H1 (cell line): ENCODE data around the gene CD247. TPM values are rescaled to one million over a fixed set of nuclear protein-coding genes. Genes with fewer than 3 reads are reported as not detected.

Source experiments
- CTCF ChIA-PET: fragments of 300-600 bp; sonication (Branson Sonifier 250); formaldehyde crosslinking; loops from one replicate; lab custom pipeline; 2021; ENCODE audit not compliant: partially characterized antibody; lab: Charles Lee
- POLR2A ChIA-PET: fragments of 300-600 bp; sonication (Branson Sonifier 250); formaldehyde crosslinking; loops from one replicate; lab custom pipeline; 2021; ENCODE audit warnings: inconsistent platforms; ENCODE audit not compliant: partially characterized antibody; lab: Charles Lee
- DNase-seq, 2 experiments: peaks; one replicate each; pipeline versions ENCODE4 v3.0.0 to v3.0.0-alpha.2; 2010 to 2022; ENCODE audit warnings: low spot score in 2 of 2, low read depth in 1 of 2, mixed read lengths in 1 of 2
- FAIRE-seq: peaks from 2 replicates; lab custom pipeline; 2011; peaks lifted over from hg19 to GRCh38; lab: Jason Lieb, UNC
- H2AFZ ChIP-seq: 2 replicates; pipeline ENCODE4 v1.8.1; 2012; ENCODE audit warnings: low read length, inconsistent platforms
- H2AK5ac ChIP-seq: 2 replicates; pipeline ENCODE4 v1.6.1; 2013; ENCODE audit warnings: low read depth, low read length
- H2BK120ac ChIP-seq: replicated peaks from 2 replicates; pipeline ENCODE3; 2013; ENCODE audit warnings: low read depth, low read length, inconsistent platforms
- H2BK12ac ChIP-seq: 2 replicates; pipeline ENCODE4 v1.6.1; 2013; ENCODE audit warnings: low read depth, low read length
- H2BK15ac ChIP-seq: 2 replicates; pipeline ENCODE4 v1.6.1; 2013; ENCODE audit warnings: low read length
- H2BK20ac ChIP-seq: 2 replicates; pipeline ENCODE4 v1.6.1; 2013; ENCODE audit warnings: low read length
- H2BK5ac ChIP-seq: 2 replicates; pipeline ENCODE4 v1.6.1; 2013; ENCODE audit warnings: low read depth, low read length
- H3K14ac ChIP-seq: 2 replicates; pipeline ENCODE4 v1.6.1; 2013; ENCODE audit warnings: inconsistent platforms; ENCODE audit not compliant: insufficient read length
- H3K18ac ChIP-seq: 2 replicates; pipeline ENCODE4 v1.6.1; 2013; ENCODE audit warnings: low read length; ENCODE audit errors: extremely low read depth
- H3K23ac ChIP-seq: 2 replicates; pipeline ENCODE4 v1.6.1; 2013; ENCODE audit warnings: inconsistent platforms; ENCODE audit not compliant: insufficient read length
- H3K23me2 ChIP-seq: 2 replicates; pipeline ENCODE4 v1.6.1; 2013; ENCODE audit warnings: low read depth, low read length
- H3K27ac ChIP-seq: 2 replicates; pipeline ENCODE4 v1.6.1; 2011; ENCODE audit warnings: low read depth, low read length, inconsistent platforms
- H3K27me3 ChIP-seq, 4 experiments: replicated peaks in 1 of 4; 1 replicate in 1 of 4; 2 replicates in 3 of 4; pipeline versions ENCODE4 v1.6.1 to v1.8.1; 2011 to 2013; ENCODE audit warnings: low read length in 3 of 4, mild to moderate bottlenecking in 3 of 4, inconsistent platforms in 2 of 4, mixed read lengths in 2 of 4, moderate library complexity in 1 of 4; ENCODE audit not compliant: control insufficient read depth in 3 of 4, insufficient read depth in 3 of 4; ENCODE audit errors: extremely low read depth in 1 of 4
- H3K36me3 ChIP-seq, 4 experiments: 2 replicates each; pipeline versions ENCODE4 v1.6.1 to v1.8.1; 2011 to 2013; ENCODE audit warnings: mild to moderate bottlenecking in 4 of 4, low read length in 3 of 4, moderate library complexity in 2 of 4, control low read depth in 1 of 4, inconsistent platforms in 1 of 4; ENCODE audit not compliant: insufficient read depth in 4 of 4, control insufficient read depth in 2 of 4
- H3K4ac ChIP-seq: replicated peaks from 2 replicates; pipeline ENCODE3; 2013; ENCODE audit warnings: low read length, low read depth, mixed read lengths, inconsistent platforms; ENCODE audit not compliant: insufficient read length
- H3K4me1 ChIP-seq, 4 experiments: replicated peaks in 1 of 4; 1 replicate in 1 of 4; 2 replicates in 3 of 4; pipeline versions ENCODE4 v1.6.1 to v1.8.1; 2011 to 2013; ENCODE audit warnings: low read length in 3 of 4, inconsistent platforms in 2 of 4, mixed read lengths in 1 of 4; ENCODE audit not compliant: insufficient read depth in 4 of 4, control insufficient read depth in 3 of 4
- H3K4me2 ChIP-seq, 2 experiments: 2 replicates each; pipeline versions ENCODE4 v1.6.1 to v1.8.1; 2011 to 2013; ENCODE audit warnings: low read depth in 2 of 2, low read length in 2 of 2, control low read depth in 1 of 2, inconsistent platforms in 1 of 2, mild to moderate bottlenecking in 1 of 2; ENCODE audit not compliant: insufficient read depth in 1 of 2
- H3K4me3 ChIP-seq, 4 experiments: fragments of 200-600, 300-600 bp in 1 of 4; sonication (generic), shearing (Covaris generic), sonication (Bioruptor Twin) in 1 of 4; 2 replicates each; pipeline versions ENCODE4 v1.5.1 to v1.8.1; 2011 to 2016; ENCODE audit warnings: low read length in 4 of 4, low read depth in 3 of 4, control low read depth in 2 of 4, inconsistent platforms in 2 of 4, mild to moderate bottlenecking in 2 of 4, mixed read lengths in 1 of 4, moderate library complexity in 1 of 4; ENCODE audit not compliant: insufficient read depth in 2 of 4; ENCODE audit errors: extremely low read depth in 1 of 4
- H3K56ac ChIP-seq: replicated peaks from 2 replicates; pipeline ENCODE3; 2013; ENCODE audit warnings: low read depth, mild to moderate bottlenecking, mixed read lengths, low read length, inconsistent platforms; ENCODE audit not compliant: insufficient read length
- H3K79me1 ChIP-seq: 2 replicates; pipeline ENCODE4 v1.6.1; 2013; ENCODE audit warnings: low read depth, low read length, control low read depth
- H3K79me2 ChIP-seq, 2 experiments: 2 replicates each; pipeline versions ENCODE4 v1.6.1 to v1.8.1; 2012 to 2013; ENCODE audit warnings: low read length in 2 of 2, mild to moderate bottlenecking in 2 of 2, inconsistent platforms in 1 of 2; ENCODE audit not compliant: insufficient read depth in 2 of 2, control insufficient read depth in 1 of 2
- H3K9ac ChIP-seq, 4 experiments: replicated peaks in 1 of 4; 1 replicate in 1 of 4; 2 replicates in 3 of 4; pipeline versions ENCODE4 v1.6.1 to v1.8.1; 2011 to 2013; ENCODE audit warnings: low read depth in 3 of 4, low read length in 3 of 4, control low read depth in 2 of 4, mild to moderate bottlenecking in 2 of 4, moderate library complexity in 2 of 4, inconsistent platforms in 1 of 4; ENCODE audit errors: extremely low read depth in 1 of 4
- H3K9me3 ChIP-seq, 2 experiments: 2 replicates each; pipeline versions ENCODE4 v1.6.1 to v1.8.1; 2012 to 2013; ENCODE audit warnings: mild to moderate bottlenecking in 2 of 2, moderate library complexity in 2 of 2, control low read depth in 1 of 2, inconsistent platforms in 1 of 2, low read depth in 1 of 2, low read length in 1 of 2, mixed read lengths in 1 of 2; ENCODE audit not compliant: insufficient read depth in 2 of 2
- H4K20me1 ChIP-seq, 2 experiments: replicated peaks in 1 of 2; 2 replicates each; pipeline versions ENCODE3 to v1.8.1; 2011 to 2013; ENCODE audit warnings: inconsistent platforms in 2 of 2, low read length in 2 of 2, mild to moderate bottlenecking in 1 of 2; ENCODE audit not compliant: insufficient read depth in 2 of 2, control insufficient read depth in 1 of 2
- H4K5ac ChIP-seq: 2 replicates; pipeline ENCODE4 v1.6.1; 2013; ENCODE audit warnings: low read length, low read depth, mixed read lengths, inconsistent platforms; ENCODE audit not compliant: insufficient read length
- H4K8ac ChIP-seq: 2 replicates; pipeline ENCODE4 v1.8.0; 2013; ENCODE audit warnings: mild to moderate bottlenecking, moderate library complexity, low read length, inconsistent platforms; ENCODE audit not compliant: insufficient read depth; ENCODE audit errors: extremely low read depth
- H4K91ac ChIP-seq: replicated peaks from 2 replicates; pipeline ENCODE3; 2013; ENCODE audit warnings: low read length, mixed read lengths, inconsistent platforms; ENCODE audit not compliant: insufficient read length
- CEBPB ChIP-seq: IDR thresholded peaks from 2 replicates; pipeline ENCODE4 v1.6.1; 2012; ENCODE audit warnings: low read depth, low read length
- SAP30 ChIP-seq: fragments of 300-600 bp; sonication (generic); IDR thresholded peaks from 2 replicates; pipeline ENCODE4 v1.7.1; 2012; ENCODE audit warnings: low read length, moderate library complexity, mild to moderate bottlenecking, inconsistent platforms; ENCODE audit not compliant: insufficient read depth, insufficient replicate concordance
- WGBS, 2 experiments: shearing (Covaris generic) in 1 of 2; methylation state at CpG; one replicate each; pipeline versions ENCODE4 v1.1.6 to v1.1.7; 2013 to 2015; ENCODE audit warnings: low lambda C conversion rate in 2 of 2, mixed read lengths in 2 of 2, inconsistent platforms in 1 of 2, low coverage in 1 of 2, missing lambda C conversion rate in 1 of 2; ENCODE audit not compliant: insufficient replicate concordance in 2 of 2, insufficient coverage in 1 of 2, insufficient read length in 1 of 2; ENCODE audit errors: extremely low coverage in 1 of 2, missing lambda C conversion rate in 1 of 2; 5-methylcytosine and 5-hydroxymethylcytosine counted together
- polyA plus RNA-seq, 7 experiments: library from polyadenylated mRNA; depleted of rRNA in 3 of 7; stranded (reverse) in 5 of 7; unstranded in 2 of 7; fragments of >200 nt in 5 of 7; fragments of 200-250 nt in 2 of 7; gene quantifications; 1 replicate in 5 of 7; 2 replicates in 1 of 7; 4 replicates in 1 of 7; pipeline versions ENCODE4 v1.2.1 to v1.2.3, GENCODE V29; 2011 to 2013; ENCODE audit warnings: missing spikeins in 2 of 7, mixed read lengths in 2 of 7
- total RNA-seq: library from RNA; stranded (reverse); fragmentation: NEBNext Ultra II Directional; extraction: Animal tissue kit (Norgen Biotek cat#: 25700); gene quantifications from 2 replicates; pipeline ENCODE4 v1.2.1, GENCODE V29; 2021

The CD247 gene
- total and polyA plus RNA-seq, 2 of the 8 experiments (the other 6 are each of a cell fraction or from before 2014, with no cell fraction given): 2.0 to 2.2 TPM

- Histone ChIP-seq H3K27me3 (no peaks in the 10 kb centered on the region; a peak in 1 of 7 replicates), H3K36me3 (peaks cover 0 to 18% (median 0%) of the 10 kb centered on the region in 4 experiments; a peak in 3 of 8 replicates), H4K8ac (no peak overlapping the region), H3K9me3 (no peaks in the 10 kb centered on the region), H3K23ac (no peak overlapping the region), H2BK20ac (no peak overlapping the region), H4K20me1 (no peaks in the 10 kb centered on the region), H3K79me2 (no peaks in the 10 kb centered on the region), H3K4ac (no peak overlapping the region), H3K14ac (no peak overlapping the region), H3K9ac (no peak overlapping the region), H3K56ac (no peak overlapping the region), H2AFZ (no peak overlapping the region), H4K91ac (no peak overlapping the region), H2BK12ac (no peak overlapping the region), H2BK5ac (no peak overlapping the region), H3K4me1 (peaks cover 0 to 4% (median 3%) of the 10 kb centered on the region in 4 experiments; a peak in 2 of 7 replicates), H3K4me3 (no peak overlapping the region), H2AK5ac (no peak overlapping the region), H3K4me2 (no peak overlapping the region), H3K23me2 (no peaks in the 10 kb centered on the region), H3K18ac (no peak overlapping the region), H4K5ac (no peak overlapping the region), H2BK15ac (no peak overlapping the region), H3K27ac (no peak overlapping the region), H2BK120ac (no peak overlapping the region), H3K79me1 (no peaks in the 10 kb centered on the region)
- POLR2A ChIA-PET: interaction anchor here (1.1 kb wide), 1 partner anchor 9 kb away, joined by 3 read pairs; the partner anchor contains the start of gene CREG1
- TF ChIP-seq CEBPB: peak; percentile 86
- TF ChIP-seq SAP30: no peak
- WGBS, 2 experiments: 92% methylated on average over 3 of the region's 3 CpGs; no CpG with 5 or more reads in 1 of the 2 experiments
- DNase-seq: no peak
- CTCF ChIA-PET: interaction anchor here (0.7 to 3.1 kb wide), 2 partner anchors 11 to 170 kb away, joined by 3 to 8 read pairs; no protein-coding TSS in a partner anchor
- FAIRE-seq: no peak
Observed at GRCh38 chr1:167544447-167545093, 26.2 kb upstream of the CD247 start.
